ENCODE measurements around the gene ZSWIM4. TPM values are rescaled to one million over a fixed set of nuclear protein-coding genes. Genes with fewer than 3 reads are reported as not detected.

Gene ZSWIM4
- total RNA-seq, 2 experiments from 2014 or later = 5.0 to 10.8 TPM

DNA sequence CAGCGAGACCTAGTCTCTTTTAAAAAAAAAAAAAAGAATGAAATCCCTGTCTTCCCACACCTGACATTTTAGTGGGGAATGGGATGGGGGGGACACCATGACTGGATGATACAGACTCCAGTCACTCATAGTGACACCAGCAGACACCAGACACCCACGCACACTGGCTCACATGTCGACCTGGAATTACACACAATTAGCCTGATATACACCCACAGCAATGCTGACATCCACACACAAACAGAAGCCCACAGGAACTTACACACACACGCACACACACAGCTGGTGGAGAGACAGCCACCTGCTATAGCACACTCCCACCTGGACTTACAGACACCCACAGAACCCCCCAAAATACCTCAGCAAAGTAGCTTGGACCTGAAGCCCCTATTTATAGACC is 73.4 kb downstream of the ZSWIM4 start:
- no peaks in the 10 kb centered on the region for H3K36me3 ChIP-seq (ENCODE audit: insufficient read depth, low read length)
- ChIA-PET CTCF (ENCODE audit: unreplicated experiment) (no interaction called here), POLR2A (interaction anchor here (0.6 kb wide), 1 partner anchor 105 kb away, joined by 5 read pairs; no protein-coding TSS in a partner anchor)
- no peak overlapping the region for H3K27ac ChIP-seq (ENCODE audit: low read depth, low read length, poor library complexity, severe bottlenecking)
- no peaks in the 10 kb centered on the region for H4K20me1 ChIP-seq (ENCODE audit: insufficient read depth, low read length)
- no peaks in the 10 kb centered on the region for H3K9me2 ChIP-seq (ENCODE audit: insufficient read depth, low read length)
- peaks cover 5% of the 10 kb centered on the region for H3K4me1 ChIP-seq (ENCODE audit: insufficient read depth, low read length, poor library complexity, severe bottlenecking)
- H3K9me3 ChIP-seq (ENCODE audit: low read length) = no peaks in the 10 kb centered on the region
- TF ChIP-seq, protein P1, sequence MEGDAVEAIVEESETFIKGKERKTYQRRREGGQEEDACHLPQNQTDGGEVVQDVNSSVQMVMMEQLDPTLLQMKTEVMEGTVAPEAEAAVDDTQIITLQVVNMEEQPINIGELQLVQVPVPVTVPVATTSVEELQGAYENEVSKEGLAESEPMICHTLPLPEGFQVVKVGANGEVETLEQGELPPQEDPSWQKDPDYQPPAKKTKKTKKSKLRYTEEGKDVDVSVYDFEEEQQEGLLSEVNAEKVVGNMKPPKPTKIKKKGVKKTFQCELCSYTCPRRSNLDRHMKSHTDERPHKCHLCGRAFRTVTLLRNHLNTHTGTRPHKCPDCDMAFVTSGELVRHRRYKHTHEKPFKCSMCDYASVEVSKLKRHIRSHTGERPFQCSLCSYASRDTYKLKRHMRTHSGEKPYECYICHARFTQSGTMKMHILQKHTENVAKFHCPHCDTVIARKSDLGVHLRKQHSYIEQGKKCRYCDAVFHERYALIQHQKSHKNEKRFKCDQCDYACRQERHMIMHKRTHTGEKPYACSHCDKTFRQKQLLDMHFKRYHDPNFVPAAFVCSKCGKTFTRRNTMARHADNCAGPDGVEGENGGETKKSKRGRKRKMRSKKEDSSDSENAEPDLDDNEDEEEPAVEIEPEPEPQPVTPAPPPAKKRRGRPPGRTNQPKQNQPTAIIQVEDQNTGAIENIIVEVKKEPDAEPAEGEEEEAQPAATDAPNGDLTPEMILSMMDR (conservative IDR thresholded peaks at IDR 0.05; ENCODE audit: low read length) = no peak
- TF ChIP-seq EZH2phosphoT487 (IDR thresholded peaks at IDR 0.05; ENCODE audit: borderline replicate concordance, low read depth, low read length) = no peak
- no peaks in the 10 kb centered on the region for H3K79me2 ChIP-seq (ENCODE audit: insufficient read depth, low read depth, low read length)
- intact Hi-C loops (cut with micrococcal nuclease; ENCODE audit: unreplicated experiment) = no loop called here
- no TSS peak for BruUV-seq (replicated peaks)
- H3K4me2 ChIP-seq (ENCODE audit: low read length) = no peak overlapping the region
- no peak overlapping the region for H2AFZ ChIP-seq (ENCODE audit: low read length)
- no peak for DNase-seq (ENCODE audit: low spot score)
- H3K4me3 ChIP-seq (ENCODE audit: low read depth, low read length, poor library complexity, severe bottlenecking) = no peak overlapping the region

DNA sequence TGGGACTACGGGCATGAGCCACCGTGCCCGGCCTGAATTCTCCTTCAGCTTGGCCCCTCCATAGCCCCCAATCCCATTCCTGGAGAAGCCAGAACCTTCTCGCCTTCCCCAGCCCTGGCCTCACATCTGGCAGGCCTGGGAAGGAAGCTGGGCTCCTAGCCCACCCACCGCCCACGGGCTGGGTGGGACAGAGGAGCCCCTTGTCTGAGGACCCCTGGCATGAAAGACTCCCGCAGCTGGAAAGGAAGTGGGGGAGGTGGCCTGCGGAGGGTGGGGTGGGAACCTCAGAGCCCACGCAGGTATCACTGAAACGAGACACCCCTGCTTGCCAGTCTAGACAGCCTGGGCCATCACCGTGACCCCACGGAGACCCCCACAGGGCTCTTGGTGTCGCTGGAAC is 74.0 kb downstream of the ZSWIM4 start:
- intact Hi-C loops (cut with micrococcal nuclease; ENCODE audit: unreplicated experiment) = no loop called here
- POLR2A ChIA-PET = no interaction called here
- H3K4me1 ChIP-seq (ENCODE audit: insufficient read depth, low read length, poor library complexity, severe bottlenecking) = peaks cover 5% of the 10 kb centered on the region
- H3K9me2 ChIP-seq (ENCODE audit: insufficient read depth, low read length) = no peaks in the 10 kb centered on the region
- TF ChIP-seq, protein P1 (conservative IDR thresholded peaks at IDR 0.05; ENCODE audit: low read length) = no peak
- TF ChIP-seq EZH2phosphoT487 (IDR thresholded peaks at IDR 0.05; ENCODE audit: borderline replicate concordance, low read depth, low read length) = no peak
- H3K36me3 ChIP-seq (ENCODE audit: insufficient read depth, low read length) = no peaks in the 10 kb centered on the region
- no peak overlapping the region for H3K4me3 ChIP-seq (ENCODE audit: low read depth, low read length, poor library complexity, severe bottlenecking)
- no peak overlapping the region for H3K27ac ChIP-seq (ENCODE audit: low read depth, low read length, poor library complexity, severe bottlenecking)
- no peak for DNase-seq (ENCODE audit: low spot score)
- BruUV-seq (replicated peaks) = no TSS peak
- no peaks in the 10 kb centered on the region for H3K9me3 ChIP-seq (ENCODE audit: low read length)
- H2AFZ ChIP-seq (ENCODE audit: low read length) = no peak overlapping the region
- CTCF ChIA-PET (ENCODE audit: unreplicated experiment) = no interaction called here
- H4K20me1 ChIP-seq (ENCODE audit: insufficient read depth, low read length) = no peaks in the 10 kb centered on the region
- H3K79me2 ChIP-seq (ENCODE audit: insufficient read depth, low read depth, low read length) = no peaks in the 10 kb centered on the region
- no peak overlapping the region for H3K4me2 ChIP-seq (ENCODE audit: low read length)

DNA sequence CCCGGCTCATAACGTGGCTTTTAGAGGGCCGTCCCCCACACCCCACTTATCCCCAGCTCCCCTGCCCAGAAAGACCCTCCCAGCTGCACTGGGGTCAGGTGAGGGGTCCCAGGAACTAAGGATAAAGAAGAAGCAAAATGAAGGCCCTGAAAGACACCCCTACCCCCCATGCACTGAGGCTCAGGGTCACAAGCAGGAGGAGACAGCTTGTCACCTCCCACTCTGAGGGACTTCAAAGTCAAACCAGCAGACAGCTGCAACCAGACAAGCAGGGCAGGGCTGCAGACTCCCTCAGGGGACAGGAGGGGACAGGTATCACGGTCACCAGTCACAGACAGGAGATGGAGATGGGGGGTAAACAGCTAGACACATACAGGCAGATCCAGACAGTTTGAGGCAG is 75.6 kb downstream of the ZSWIM4 start:
- Histone ChIP-seq H3K4me3 (ENCODE audit: low read depth, low read length, poor library complexity, severe bottlenecking) (no peak overlapping the region), H3K27ac (ENCODE audit: low read depth, low read length, poor library complexity, severe bottlenecking) (no peak overlapping the region), H2AFZ (ENCODE audit: low read length) (no peak overlapping the region), H3K79me2 (ENCODE audit: insufficient read depth, low read depth, low read length) (no peaks in the 10 kb centered on the region), H3K9me3 (ENCODE audit: low read length) (no peaks in the 10 kb centered on the region), H3K9me2 (ENCODE audit: insufficient read depth, low read length) (no peaks in the 10 kb centered on the region), H3K36me3 (ENCODE audit: insufficient read depth, low read length) (no peaks in the 10 kb centered on the region), H4K20me1 (ENCODE audit: insufficient read depth, low read length) (no peaks in the 10 kb centered on the region), H3K4me1 (ENCODE audit: insufficient read depth, low read length, poor library complexity, severe bottlenecking) (peaks cover 5% of the 10 kb centered on the region), H3K4me2 (ENCODE audit: low read length) (no peak overlapping the region)
- intact Hi-C loops (cut with micrococcal nuclease; ENCODE audit: unreplicated experiment) = no loop called here
- TF ChIP-seq EZH2phosphoT487 (IDR thresholded peaks at IDR 0.05; ENCODE audit: borderline replicate concordance, low read depth, low read length) = no peak
- TF ChIP-seq, protein P1 (conservative IDR thresholded peaks at IDR 0.05; ENCODE audit: low read length) = no peak
- ChIA-PET CTCF (ENCODE audit: unreplicated experiment) (no interaction called here), POLR2A (interaction anchor here (0.6 kb wide), 2 partner anchors 40 to 236 kb away, joined by 3 read pairs; no protein-coding TSS in a partner anchor)
- BruUV-seq (replicated peaks) = no TSS peak
- DNase-seq (ENCODE audit: low spot score) = no peak
